NT2/D1 (cell line): Measurements from ENCODE around the gene CENPB.

Experiments
- DNase-seq: peaks from one replicate; pipeline ENCODE4 v3.0.0-alpha.2; 2011; ENCODE audit warnings: low read depth, low spot score
- H3K27me3 ChIP-seq: 2 replicates; pipeline ENCODE4 v1.6.0; 2011; ENCODE audit warnings: mild to moderate bottlenecking; ENCODE audit not compliant: insufficient read length, insufficient read depth
- H3K36me3 ChIP-seq: 2 replicates; pipeline ENCODE4 v1.6.1; 2011; ENCODE audit warnings: mild to moderate bottlenecking, low read length, mixed read lengths; ENCODE audit not compliant: insufficient read depth, insufficient read length
- H3K4me1 ChIP-seq: 2 replicates; pipeline ENCODE4 v1.5.1; 2011; ENCODE audit not compliant: insufficient read depth, insufficient read length
- H3K4me3 ChIP-seq: 2 replicates; pipeline ENCODE4 v1.5.1; 2011; ENCODE audit warnings: low read depth; ENCODE audit not compliant: insufficient read length
- H3K9ac ChIP-seq: 2 replicates; pipeline ENCODE4 v1.6.0; 2011; ENCODE audit warnings: low read depth; ENCODE audit not compliant: insufficient read length
- H3K9me3 ChIP-seq: 2 replicates; pipeline ENCODE4 v1.5.1; 2011; ENCODE audit warnings: mild to moderate bottlenecking, low read length; ENCODE audit not compliant: insufficient read depth
- SUZ12 ChIP-seq: IDR thresholded peaks from 2 replicates; pipeline ENCODE4 v1.6.1; 2011; ENCODE audit not compliant: insufficient read length, insufficient read depth; ENCODE audit errors: extremely low read depth
- YY1 ChIP-seq: IDR thresholded peaks from 2 replicates; pipeline ENCODE4 v1.6.1; 2011; ENCODE audit not compliant: insufficient read length, insufficient read depth
- ZNF274 ChIP-seq: IDR thresholded peaks from 2 replicates; pipeline ENCODE4 v1.6.1; 2011; ENCODE audit warnings: mild to moderate bottlenecking, low read depth, low read length

The CENPB gene

DNA sequence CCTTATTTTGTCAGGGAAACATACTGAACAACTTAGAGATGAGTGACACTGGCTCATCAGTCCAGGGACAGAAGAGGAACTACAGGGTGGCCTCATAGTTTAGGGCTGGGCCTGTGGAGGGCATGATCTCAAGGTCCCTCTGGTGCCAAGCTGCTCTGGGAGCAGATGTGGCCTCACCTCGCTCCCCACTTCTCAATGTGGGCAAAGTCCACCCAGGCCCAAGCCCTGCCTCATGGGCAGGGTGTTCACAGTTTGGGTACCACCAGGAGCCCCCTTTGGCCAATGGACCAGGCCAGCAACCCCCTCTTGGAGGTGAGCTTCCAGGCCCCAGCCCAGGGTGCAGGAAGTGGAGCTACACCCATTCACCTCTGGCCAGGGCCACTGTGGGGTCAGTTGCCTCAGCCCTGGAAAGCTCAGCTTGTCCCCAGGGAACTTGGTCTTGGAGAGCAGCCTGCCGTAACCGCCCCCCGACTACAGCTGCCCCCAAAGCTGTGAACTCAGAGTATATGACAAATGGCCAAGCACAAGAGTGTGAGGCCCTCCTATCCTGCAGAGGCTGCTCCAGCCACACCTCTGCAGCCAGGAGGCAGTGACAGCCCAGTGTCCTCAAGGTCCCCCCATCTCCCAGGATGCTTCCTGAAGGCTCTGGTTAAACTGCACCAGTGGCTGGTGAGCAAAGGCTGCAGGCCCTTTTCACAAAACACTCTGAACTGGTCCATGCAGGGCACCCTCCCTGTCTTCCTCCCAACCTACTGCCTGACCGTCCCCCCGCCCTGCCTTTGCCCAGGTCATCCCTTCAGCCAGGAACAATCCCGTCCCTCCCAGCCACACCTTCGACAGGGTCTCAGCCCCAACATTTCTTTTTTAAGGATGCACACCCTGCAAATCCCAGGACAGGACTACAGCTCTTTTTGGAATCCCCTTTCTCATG lies 22.6 kb downstream of the CENPB start:
- H3K4me1 ChIP-seq: peaks cover 19% of the 10 kb centered on the region
- no peaks in the 10 kb centered on the region for H3K27me3 ChIP-seq
- no peak overlapping the region for H3K9ac ChIP-seq
- no peak for DNase-seq
- no peaks in the 10 kb centered on the region for H3K9me3 ChIP-seq
- H3K36me3 ChIP-seq: peaks cover 34% of the 10 kb centered on the region
- no peak overlapping the region for H3K4me3 ChIP-seq
- TF ChIP-seq ZNF274 (no peak), SUZ12 (no peak), YY1 (no peak)

DNA sequence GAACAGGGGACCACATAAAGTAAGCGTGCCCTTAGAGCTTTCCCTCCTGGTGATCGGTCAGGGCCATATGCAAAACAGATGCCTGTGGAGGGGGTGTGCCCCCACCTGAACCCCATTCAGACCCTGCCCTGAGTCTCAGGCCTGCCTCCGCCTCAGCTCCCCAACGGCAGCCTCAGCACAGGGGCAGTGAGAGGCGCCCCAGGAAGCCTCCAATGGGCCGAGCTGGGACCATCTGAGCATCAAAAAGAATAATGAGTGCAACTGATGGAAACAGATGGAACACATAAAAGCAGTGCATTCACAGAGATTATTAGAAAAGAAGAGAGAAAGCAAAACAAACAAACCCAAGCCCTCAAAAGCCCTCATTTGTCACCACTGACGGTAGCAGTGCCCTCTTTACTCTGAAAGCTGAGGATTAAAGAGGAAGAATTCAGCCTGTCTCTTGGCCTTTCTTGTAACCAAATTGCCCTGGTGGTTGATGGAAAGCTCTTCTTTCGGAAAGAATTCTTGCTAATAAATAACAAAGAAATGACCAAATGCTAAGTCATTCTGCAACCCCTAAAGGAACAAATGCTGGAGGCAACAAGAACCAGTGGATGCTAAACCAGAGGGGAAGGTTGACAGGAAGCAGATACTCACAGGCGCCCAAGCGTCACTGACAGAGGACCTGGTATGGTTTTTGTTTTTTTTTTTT lies 25.7 kb downstream of the CENPB start:
- peaks cover 17% of the 10 kb centered on the region for H3K4me1 ChIP-seq
- DNase-seq: no peak
- H3K9ac ChIP-seq: no peak overlapping the region
- H3K4me3 ChIP-seq: no peak overlapping the region
- TF ChIP-seq YY1: no peak
- TF ChIP-seq ZNF274: no peak
- TF ChIP-seq SUZ12: no peak
- peaks cover 43% of the 10 kb centered on the region for H3K36me3 ChIP-seq
- no peaks in the 10 kb centered on the region for H3K27me3 ChIP-seq
- H3K9me3 ChIP-seq: no peaks in the 10 kb centered on the region

DNA sequence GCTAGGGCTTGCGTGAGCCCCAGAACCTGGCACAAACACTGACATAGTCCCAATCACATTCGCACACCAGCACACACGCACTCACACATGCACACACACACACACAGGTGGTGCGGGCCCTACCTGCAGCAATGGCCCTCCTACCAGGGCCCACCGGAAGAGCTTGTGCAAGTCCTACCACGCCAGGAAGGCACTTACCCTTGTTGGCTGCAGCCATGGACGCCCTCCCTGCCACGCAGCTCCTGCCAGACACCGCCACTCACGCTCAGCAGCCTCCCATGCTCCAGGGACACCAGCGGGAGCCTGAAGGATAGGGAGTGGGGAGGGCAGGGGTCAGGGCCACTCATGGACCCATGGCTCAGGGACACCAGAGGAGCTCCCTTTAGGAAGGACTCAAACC lies 26.7 kb downstream of the CENPB start:
- H3K9ac ChIP-seq: peak overlapping the region; percentile 32
- TF ChIP-seq YY1 (no peak), ZNF274 (no peak), SUZ12 (no peak)
- DNase-seq: no peak
- H3K4me3 ChIP-seq: no peak overlapping the region
- no peaks in the 10 kb centered on the region for H3K27me3 ChIP-seq
- peaks cover 49% of the 10 kb centered on the region for H3K36me3 ChIP-seq
- no peaks in the 10 kb centered on the region for H3K9me3 ChIP-seq
- H3K4me1 ChIP-seq: peaks cover 17% of the 10 kb centered on the region

DNA sequence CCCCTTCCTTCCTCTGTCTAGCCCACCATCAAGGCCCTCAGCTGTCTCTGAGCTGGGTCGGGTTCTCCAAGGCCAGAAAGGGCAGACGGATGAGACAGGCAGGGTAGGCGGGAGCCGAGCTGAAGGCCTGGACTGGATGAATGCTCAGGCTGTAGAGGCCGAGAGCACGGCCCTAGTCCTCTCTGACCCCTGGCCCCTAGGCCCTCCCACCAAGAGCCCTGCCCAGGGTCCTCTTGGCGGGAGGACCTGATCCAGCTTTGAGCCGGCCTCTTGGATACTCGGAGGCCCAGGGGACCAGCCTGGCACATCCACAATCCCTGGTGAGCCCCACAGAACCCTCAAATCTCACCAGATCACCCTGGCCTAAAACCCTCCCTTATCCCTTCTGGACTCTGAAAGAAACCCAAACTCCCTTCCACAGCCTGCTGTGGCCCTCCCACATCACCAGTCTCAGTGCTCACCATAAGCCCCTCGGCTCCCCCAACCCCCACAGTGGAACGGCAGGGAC lies 27.2 kb downstream of the CENPB start:
- no peaks in the 10 kb centered on the region for H3K9me3 ChIP-seq
- no peak for DNase-seq
- H3K9ac ChIP-seq: no peak overlapping the region
- no peaks in the 10 kb centered on the region for H3K27me3 ChIP-seq
- H3K4me1 ChIP-seq: peaks cover 17% of the 10 kb centered on the region
- H3K4me3 ChIP-seq: no peak overlapping the region
- H3K36me3 ChIP-seq: peaks cover 51% of the 10 kb centered on the region
- TF ChIP-seq YY1 (no peak), SUZ12 (no peak), ZNF274 (no peak)

DNA sequence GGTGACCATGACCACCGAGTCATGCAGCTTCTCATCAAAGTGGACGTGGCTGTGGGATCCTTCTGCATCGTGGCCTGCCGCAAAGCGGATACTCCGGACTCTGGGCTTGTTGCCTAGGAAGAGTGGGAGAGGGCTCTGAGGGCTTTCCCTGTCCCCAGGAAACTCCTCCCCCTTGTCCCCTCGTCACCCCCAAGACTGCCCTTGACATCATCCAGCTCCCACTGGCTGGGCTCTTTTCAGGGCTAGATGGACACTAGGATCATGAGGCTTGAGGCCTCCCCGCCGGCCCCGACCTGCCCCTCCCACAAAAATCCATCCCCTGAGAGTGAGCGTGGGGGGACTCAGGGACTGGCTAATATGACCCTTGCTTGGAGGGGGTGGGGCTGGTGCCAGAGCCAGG lies 28.0 kb downstream of the CENPB start:
- Histone ChIP-seq H3K9me3 (no peaks in the 10 kb centered on the region), H3K9ac (no peak overlapping the region), H3K4me1 (peaks cover 13% of the 10 kb centered on the region), H3K4me3 (no peak overlapping the region), H3K27me3 (no peaks in the 10 kb centered on the region), H3K36me3 (peaks cover 51% of the 10 kb centered on the region)
- no peak for TF ChIP-seq SUZ12
- no peak for TF ChIP-seq ZNF274
- TF ChIP-seq YY1: no peak
- no peak for DNase-seq

DNA sequence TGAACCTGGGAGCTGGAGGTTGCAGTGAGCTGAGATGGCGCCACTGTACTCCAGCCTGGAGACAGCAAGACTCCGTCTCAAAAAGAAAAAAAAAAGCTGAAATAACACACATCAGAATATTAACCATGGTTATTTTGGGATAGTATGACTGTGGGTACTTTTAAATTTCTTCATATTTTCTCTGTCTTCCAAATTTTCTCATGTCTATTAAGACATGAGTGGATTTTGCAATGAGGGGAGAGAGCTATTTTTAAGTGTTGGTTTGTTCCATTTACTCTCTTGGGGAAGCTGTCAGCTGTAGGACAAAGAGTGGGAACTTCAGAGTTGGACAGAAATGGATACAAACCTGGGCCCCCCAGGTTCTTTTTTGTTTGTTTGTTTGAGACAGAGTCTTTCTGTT lies 29.3 kb downstream of the CENPB start:
- Histone ChIP-seq H3K4me3 (no peak overlapping the region), H3K4me1 (peaks cover 18% of the 10 kb centered on the region), H3K27me3 (no peaks in the 10 kb centered on the region), H3K9me3 (no peaks in the 10 kb centered on the region), H3K9ac (no peak overlapping the region), H3K36me3 (peaks cover 51% of the 10 kb centered on the region)
- no peak for TF ChIP-seq ZNF274
- TF ChIP-seq SUZ12: no peak
- no peak for TF ChIP-seq YY1
- no peak for DNase-seq
